NCI-H187 (cell line): ENCODE results near the gene RIF1.
"Not testable (repeated sequence)": the region's sequence is repeated elsewhere in the genome, so short reads cannot be mapped to it uniquely, and the experiment has no call there.

ENCODE experiments used
- DNase-seq, 2 experiments: peaks; one replicate each; lab custom pipeline; 2025; lab: John Stamatoyannopoulos, UW

RIF1 gene

DNA sequence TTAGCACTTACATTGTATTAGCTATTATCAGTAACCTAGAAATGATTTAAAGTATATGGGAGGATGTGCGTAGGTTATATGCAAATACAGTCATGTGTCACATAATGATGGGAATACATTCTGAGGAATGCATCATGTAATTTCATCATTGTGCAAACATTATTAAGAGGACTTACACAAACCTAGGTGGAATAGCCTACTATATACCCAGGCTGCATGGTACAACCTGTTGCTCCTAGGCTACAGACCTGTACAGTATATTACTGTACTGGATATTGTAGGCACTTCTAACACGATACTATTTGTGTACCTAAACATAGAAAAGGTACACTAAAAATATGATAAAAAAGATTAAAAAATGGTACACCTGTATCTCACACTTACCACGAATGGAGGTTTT, 7.9 kb downstream of the RIF1 start:
- DNase-seq = no peak

GRCh38 chr2:151421681-151422080, 12.0 kb downstream of the RIF1 start:
- not testable (repeated sequence) for DNase-seq

- no peak for DNase-seq
Observed at GRCh38 chr2:151422917-151423439, 13.3 kb downstream of the RIF1 start.

DNA sequence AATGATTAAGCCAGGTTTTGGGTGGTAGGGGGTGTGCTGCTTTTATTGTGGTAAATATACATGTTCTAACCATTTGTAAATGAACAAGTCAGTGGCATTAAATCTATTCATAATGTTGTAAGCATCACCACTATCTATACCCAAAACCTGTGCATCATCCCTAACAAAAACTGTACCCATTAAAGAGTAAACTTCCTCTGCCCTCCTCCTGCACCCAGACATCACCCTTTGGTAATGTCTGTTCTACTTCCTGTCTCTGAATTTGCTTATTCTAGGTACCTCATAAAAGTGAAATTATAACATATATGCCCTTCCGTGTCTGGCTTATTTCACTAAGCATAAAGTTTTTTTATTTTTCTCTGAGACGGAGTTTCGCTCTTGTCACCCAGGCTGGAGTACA, 14.1 kb downstream of the RIF1 start:
- DNase-seq = no peak

DNA sequence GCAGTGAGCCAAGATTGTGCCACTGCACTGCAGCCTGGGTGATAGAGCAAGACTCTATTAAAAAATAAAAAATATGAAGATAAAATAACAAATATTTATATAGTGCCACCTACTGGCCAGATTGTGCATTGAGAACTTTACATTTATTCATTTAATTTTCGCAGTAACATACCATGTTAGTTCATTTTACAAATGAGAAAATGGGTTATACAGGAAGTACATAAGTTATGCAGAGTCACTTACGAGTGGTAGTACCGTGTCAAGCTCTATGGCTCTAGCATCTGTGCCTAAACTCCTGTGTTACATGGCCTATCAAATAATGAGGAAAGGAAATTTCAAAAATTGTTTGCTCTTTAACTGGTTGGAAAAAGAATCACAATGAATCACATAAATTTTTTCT, 27.9 kb downstream of the RIF1 start:
- DNase-seq = no peak

DNA sequence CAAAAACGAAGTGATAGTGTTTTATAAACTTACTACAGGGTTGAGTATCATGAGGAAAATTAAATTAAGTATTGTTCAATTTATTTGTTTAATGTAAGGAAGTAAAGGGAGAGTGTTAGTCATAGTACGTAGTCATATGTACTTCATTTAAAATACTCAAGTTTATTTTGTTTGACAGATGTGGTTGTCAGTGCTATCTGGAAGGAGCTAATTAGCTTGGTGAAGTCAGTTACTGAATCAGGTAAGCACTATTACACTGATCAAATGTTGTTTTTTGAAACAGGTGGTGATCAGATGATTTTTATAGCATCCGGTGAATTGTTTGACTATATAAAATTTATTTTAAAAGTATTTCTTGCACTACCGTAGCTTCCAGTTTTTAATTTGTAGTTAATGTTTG, 28.8 kb downstream of the RIF1 start:
- no peak for DNase-seq

DNA sequence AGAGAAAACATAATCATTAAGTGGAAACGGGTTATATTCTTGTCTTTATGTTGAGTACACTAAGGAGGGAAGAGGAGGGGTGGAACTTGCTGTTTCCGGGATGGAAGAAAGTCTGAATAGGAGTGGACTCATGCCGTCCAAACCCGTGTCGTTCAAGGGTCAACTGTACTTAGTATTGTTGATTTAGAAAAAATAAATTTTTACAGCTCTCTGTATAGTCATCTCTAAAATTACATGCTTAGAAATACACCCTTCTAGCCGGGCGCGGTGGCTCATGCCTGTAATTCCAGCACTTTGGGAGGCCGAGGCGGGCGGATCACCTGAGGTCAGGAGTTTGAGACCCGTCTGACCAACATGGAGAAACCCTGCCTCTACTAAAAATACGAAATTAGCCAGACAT, 29.4 kb downstream of the RIF1 start:
- no peak for DNase-seq

- DNase-seq = no peak
Observed at GRCh38 chr2:151459358-151459757, 49.7 kb downstream of the RIF1 start.

DNA sequence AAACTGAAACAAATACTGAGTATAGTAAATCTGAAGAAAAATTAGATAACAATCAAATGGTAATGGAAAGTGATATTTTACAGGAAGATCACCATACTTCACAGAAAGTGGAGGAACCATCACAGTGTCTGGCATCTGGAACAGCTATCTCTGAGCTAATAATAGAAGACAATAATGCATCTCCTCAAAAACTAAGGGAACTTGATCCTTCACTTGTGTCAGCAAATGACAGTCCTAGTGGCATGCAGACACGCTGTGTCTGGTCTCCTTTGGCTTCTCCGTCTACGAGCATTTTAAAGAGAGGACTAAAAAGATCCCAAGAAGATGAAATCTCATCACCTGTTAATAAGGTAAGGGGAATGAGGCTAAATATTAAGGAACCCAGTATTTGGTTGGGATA, 56.1 kb downstream of the RIF1 start:
- DNase-seq = no peak

DNA sequence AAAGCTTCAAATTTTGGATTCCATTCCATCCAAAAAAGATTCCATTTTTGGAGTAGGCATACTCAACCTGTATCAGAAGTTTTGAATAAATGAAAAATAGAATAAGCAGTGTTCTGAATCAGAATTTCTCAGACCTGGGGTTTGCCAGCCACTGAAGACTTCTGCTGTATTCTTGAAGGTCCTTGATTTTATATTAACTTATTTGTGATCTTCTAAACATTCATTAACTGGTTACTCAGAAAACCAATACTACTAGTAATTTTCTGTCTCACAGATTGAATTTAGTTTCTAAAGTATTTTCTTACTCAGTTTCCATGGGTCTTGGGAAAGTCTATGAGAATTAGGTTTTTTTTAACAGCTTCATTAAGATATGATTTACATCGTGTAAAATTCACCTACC, 60.9 kb downstream of the RIF1 start:
- DNase-seq = no peak

GRCh38 chr2:151472966-151473365, 63.3 kb downstream of the RIF1 start:
- no peak for DNase-seq

DNA sequence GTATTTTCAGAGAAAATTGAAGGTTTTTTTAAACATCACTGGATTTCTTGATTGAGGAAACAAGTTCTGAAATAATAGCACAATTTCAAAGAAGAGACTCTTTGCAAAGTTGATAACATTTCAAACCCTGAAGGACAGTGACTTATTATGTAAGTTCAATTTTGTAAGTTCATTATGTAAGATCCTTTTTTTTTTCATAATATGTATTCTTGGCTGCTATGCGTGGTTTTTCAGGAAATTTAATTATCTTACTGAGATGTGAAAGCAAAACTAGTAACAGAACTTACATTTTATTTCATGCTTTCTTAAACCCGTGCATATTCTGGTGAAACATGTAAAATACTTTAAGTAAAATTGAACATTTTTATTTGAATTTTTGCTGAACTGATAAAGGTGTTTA, 65.4 kb downstream of the RIF1 start:
- no peak for DNase-seq

DNA sequence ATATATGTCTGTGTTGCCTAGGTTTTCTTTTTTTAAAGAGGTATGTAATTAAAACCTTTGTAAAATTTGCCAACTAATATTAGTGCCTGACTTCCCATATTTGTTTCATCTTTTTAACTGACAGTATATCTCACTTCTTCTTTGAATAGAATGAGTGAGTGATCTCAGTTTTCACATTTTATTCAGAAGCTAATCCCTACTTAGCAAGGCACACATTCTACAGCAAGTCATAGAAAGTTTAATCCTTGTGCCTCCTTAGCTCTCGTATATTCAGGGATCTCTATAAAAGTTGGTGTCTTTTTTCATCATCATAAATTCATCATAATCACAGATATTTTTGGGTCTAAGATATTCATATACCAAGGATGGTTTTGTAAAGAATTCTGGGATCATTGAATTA, 66.6 kb downstream of the RIF1 start:
- no peak for DNase-seq

- DNase-seq = no peak
Observed at GRCh38 chr2:151478011-151478410, 68.3 kb downstream of the RIF1 start.

DNA sequence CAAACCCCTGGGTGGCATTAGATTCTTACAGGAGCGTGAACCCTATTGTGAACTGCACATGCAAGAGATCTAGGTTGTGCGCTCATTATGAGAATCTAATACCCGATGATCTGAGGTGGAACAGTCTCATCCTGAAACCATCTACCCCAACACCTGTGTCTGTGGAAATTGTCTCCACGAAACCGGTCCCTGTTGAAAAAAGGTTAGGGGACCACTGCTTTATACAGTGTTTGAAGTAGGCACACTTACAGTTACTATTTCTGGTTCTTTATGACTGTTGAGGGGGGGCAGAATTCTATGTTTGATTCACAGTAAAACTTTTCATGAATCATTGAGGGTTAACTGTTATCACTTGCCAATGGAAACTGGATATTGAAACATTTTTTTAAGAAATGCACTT, 72.0 kb downstream of the RIF1 start:
- DNase-seq = no peak

DNA sequence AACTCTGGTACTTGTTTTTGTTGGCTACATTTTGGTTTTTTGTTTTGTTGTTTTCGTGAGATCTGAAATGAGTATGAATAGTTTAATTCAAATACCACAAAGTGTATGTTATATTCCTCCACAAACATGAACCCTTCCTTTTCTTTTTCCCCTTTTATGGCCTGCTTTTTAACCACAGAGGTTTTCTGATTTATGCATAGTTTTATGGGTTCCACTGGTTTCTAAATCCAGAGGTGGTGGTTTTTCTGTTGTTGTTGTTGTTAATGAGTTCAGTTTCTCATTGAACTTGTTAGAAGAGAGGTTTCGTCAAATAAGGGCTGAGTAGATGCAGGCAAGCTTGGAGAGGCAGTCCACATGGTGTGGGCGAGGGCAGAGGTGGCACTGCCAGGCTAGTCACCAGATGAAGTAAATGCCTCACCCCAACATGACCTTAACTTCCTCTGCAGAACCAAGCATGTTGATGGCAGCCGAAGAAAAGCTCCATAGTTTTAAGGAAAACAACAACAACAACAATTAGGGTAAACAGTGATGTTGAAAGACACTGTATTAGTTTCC, 72.5 kb downstream of the RIF1 start:
- no peak for DNase-seq

DNA sequence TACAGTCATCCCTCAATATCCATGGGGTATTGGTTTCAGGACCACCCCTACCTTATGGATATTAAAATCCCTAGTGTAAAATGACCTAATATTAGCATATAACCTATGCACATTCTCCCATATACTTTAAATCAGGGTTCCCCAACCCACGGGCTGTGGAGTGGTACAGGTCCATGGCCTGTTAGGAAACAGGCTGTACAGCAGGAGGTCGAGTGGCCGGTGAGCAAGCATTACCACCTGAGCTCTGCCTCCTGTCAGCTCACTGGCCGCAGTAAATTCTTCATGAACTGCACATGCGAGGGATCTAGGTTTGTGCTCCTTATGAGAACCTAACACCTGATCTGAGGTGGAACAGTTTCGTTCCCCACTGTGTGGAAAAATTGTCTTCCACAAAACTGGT, 73.8 kb downstream of the RIF1 start:
- no peak for DNase-seq

GRCh38 chr2:151484100-151484499, 74.4 kb downstream of the RIF1 start:
- DNase-seq = no peak

GRCh38 chr2:151486053-151486452, 76.4 kb downstream of the RIF1 start:
- no peak for DNase-seq

DNA sequence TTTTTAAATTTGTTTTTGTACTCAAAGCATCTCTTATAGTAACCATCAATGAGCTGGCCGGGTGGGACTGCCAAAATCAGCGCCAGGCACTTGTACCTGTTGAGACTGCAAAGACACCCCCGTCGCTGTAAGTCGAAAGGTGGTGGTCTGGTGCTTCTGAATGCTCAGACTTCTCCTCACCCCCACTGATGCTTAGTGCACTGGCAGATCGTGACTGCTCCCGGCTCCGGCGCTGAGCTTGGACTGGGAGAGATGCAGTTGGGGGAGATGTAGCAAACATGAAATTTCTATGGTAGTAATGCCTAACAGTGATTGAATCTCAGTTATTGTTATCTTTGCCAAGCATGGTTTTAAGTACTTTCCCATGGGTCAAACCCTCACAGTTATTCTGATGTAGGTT, 80.6 kb downstream of the RIF1 start:
- DNase-seq = no peak

DNA sequence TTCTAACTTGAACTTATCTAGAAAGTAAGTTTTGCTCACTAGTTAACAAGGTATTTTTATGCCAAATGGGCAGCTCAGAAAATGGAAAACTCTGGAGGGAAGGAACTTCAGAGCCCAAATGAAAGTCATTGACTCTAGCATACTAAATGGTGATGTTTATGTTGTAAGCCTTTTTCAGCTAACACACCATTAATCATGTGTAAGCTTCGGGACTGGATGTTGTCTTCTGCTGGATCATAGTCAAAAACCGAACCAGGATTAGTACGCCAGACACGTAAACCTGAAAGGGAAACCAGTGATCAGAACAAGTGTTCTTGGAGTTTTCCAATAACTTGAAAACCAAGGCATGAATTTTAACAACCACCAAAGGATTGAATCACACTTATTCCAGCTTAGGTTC, 81.8 kb downstream of the RIF1 start:
- no peak for DNase-seq

- DNase-seq = no peak
Observed at GRCh38 chr2:151498178-151498577, 88.5 kb downstream of the RIF1 start.

- DNase-seq = no peak
Observed at GRCh38 chr2:151506170-151506569, 96.5 kb downstream of the RIF1 start.

DNA sequence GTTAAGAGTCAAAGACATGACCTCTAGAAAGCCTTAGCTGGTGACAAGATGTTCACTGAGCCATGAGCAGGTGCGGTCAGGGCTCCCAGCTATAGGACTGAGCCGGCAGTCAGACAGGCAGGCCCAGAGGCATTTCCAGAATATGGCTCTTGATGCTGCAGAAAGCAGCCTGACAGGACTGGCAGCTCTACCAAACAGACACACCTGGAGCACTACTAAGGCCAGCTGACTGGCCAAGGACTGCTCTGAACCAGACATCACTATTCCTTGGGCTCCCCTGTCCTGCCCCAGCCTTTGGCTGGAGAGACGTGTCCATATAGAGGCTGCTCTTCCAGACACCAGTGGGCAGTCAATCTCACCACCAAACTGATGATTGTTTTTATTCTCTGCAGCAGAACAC, 98.8 kb downstream of the RIF1 start:
- DNase-seq = no peak

DNA sequence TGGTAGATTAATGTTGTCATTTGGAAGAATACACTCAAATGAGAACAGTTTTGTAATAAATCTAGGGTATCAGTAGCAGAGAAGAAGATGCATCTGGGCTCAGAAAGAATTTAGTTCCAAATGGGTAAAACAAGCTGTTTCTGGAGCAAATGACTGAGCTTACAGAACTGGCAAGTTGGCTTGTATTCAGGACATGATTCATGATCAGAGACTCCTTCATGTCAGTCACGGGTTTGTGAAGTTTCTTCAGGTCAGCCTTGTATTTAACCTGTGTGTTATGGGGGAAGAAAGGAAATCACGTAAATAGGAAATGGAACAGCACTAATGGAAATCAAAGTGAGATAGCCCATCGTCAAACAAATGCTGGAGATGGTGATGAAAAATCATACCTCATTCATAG, 109.1 kb downstream of the RIF1 start:
- DNase-seq = no peak
